ENCODE measurements around the gene BLOC1S6. TPM values are rescaled to one million over a fixed set of nuclear protein-coding genes. Genes with fewer than 3 reads are reported as not detected.

BLOC1S6 gene
- total and polyA plus RNA-seq, 2 of the 13 experiments (the other 11 are each of a cell fraction or from before 2014, with no cell fraction given): 11.8 to 44.3 TPM

DNA sequence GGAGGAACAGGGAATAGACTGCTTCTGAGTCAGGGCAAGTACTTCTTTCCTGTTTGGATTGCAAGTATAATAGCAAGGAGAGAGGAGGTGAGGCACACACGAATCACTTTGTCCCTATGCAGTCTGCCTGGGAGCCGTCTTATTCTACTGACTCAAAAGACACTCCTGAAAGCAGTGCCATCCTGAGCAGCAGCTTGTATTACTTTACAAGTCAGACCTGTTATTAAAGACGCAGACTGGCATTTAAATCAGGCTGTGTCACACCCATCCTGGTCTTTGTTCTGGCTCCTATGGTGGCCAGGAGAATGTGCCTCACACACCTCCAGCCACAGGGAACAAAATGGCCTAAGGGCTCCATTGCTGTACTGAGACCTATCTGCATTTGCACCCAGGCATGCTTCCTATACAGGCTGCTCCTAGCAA, 29.7 kb downstream of the BLOC1S6 start (continued):
- TF ChIP-seq, protein P1, sequence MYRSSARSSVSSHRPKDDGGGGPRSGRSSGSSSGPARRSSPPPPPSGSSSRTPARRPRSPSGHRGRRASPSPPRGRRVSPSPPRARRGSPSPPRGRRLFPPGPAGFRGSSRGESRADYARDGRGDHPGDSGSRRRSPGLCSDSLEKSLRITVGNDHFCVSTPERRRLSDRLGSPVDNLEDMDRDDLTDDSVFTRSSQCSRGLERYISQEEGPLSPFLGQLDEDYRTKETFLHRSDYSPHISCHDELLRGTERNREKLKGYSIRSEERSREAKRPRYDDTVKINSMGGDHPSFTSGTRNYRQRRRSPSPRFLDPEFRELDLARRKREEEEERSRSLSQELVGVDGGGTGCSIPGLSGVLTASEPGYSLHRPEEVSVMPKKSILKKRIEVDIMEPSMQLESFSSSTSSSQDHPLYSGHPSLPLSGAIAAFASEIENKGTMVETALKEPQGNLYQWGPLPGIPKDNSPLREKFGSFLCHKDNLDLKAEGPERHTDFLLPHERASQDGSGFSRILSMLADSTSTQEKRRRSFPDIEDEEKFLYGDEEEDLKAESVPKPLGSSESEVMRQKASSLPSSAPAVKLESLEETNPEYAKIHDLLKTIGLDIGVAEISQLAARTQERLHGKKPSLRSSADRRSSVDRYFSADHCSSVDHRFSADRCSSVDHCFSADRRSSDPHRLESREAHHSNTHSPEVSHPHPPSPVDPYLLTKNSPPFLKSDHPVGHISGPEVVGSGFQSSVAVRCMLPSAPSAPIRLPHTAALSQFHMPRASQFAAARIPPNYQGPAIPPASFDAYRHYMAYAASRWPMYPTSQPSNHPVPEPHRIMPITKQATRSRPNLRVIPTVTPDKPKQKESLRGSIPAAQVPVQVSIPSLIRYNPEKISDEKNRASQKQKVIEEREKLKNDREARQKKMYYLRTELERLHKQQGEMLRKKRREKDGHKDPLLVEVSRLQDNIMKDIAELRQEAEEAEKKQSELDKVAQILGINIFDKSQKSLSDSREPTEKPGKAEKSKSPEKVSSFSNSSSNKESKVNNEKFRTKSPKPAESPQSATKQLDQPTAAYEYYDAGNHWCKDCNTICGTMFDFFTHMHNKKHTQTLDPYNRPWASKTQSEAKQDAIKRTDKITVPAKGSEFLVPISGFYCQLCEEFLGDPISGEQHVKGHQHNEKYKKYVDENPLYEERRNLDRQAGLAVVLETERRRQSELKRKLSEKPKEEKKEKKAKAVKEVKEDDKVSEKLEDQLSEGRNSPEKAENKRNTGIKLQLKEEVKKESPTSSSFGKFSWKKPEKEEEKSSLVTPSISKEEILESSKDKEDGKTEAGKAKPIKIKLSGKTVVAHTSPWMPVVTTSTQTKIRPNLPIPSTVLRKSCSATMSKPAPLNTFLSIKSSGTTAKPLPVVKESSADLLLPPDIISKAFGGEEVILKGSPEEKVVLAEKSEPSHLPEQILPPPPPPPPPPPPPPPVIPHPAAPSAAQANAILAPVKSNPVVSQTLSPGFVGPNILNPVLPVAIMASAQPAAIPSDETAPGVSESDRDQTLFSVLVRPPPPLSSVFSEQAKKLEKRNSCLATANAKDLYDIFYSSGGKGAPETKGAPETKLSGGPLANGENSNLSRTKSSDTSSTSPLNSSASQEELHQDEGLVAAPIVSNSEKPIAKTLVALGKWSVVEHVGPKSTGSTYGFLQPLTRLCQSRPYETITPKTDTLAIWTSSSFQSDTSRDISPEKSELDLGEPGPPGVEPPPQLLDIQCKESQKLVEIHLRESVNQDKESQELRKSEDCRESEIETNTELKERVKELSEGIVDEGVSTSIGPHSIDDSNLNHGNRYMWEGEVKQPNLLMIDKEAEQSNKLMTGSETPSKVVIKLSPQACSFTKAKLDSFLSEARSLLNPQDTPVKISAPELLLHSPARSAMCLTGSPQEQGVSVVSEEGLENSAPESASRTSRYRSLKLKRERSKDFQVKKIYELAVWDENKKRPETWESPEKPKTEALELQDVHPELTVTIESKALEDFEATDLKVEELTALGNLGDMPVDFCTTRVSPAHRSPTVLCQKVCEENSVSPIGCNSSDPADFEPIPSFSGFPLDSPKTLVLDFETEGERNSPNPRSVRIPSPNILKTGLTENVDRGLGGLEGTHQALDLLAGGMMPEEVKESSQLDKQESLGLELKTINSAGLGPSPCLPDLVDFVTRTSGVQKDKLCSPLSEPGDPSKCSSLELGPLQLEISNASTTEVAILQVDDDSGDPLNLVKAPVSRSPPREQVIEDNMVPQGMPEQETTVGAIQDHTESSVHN (CRISPR knock-in tag; IDR thresholded peaks at IDR 0.05): no peak
- TF ChIP-seq MEIS1 (CRISPR knock-in tag; IDR thresholded peaks at IDR 0.05; ENCODE audit: borderline replicate concordance): no peak
- TF ChIP-seq MAF1 (CRISPR knock-in tag; IDR thresholded peaks at IDR 0.05; ENCODE audit: borderline replicate concordance): no peak
- TF ChIP-seq GABPA (IDR thresholded peaks at IDR 0.05; ENCODE audit: low read depth, low read length): no peak
- TF ChIP-seq GABPA (CRISPR knock-in tag; IDR thresholded peaks at IDR 0.05; ENCODE audit: low read depth): no peak
- TF ChIP-seq FOXA3 (CRISPR knock-in tag; IDR thresholded peaks at IDR 0.05): no peak

All from HepG2 (cell line).